Activated CD4-positive, alpha-beta T cell treated with anti-CD3 and anti-CD28 coated beads, Interleukin-2, amount 10 ng/mL, durations not matched to agents 7 days and 5 days (primary cell): ENCODE data around the gene CASP2. TPM values are rescaled to one million over a fixed set of nuclear protein-coding genes. Genes with fewer than 3 reads are reported as not detected.
A peak's percentile ranks its signal among the peaks of the same experiment; 100 is the strongest.

Experiments
- CTCF ChIA-PET: fragments of 350-600 bp; sonication (Branson Sonifier 250); formaldehyde crosslinking; loops from one replicate; lab custom pipeline; 2021; ENCODE audit warnings: antibody characterized with exemption; lab: Charles Lee
- POLR2A ChIA-PET: fragments of 350-600 bp; sonication (Branson Sonifier 250); formaldehyde crosslinking; loops from one replicate; lab custom pipeline; 2021; ENCODE audit warnings: antibody characterized with exemption; lab: Charles Lee
- DNase-seq: peaks from one replicate; pipeline ENCODE4 v3.0.0-alpha.2; 2020
- H3K27ac Mint-ChIP-seq: one replicate; pipeline ENCODE4 v1.8.0; 2021; ENCODE audit warnings: mild to moderate bottlenecking, moderate library complexity, mixed read lengths
- H3K27me3 Mint-ChIP-seq: one replicate; pipeline ENCODE4 v1.8.0; 2021; ENCODE audit warnings: mixed read lengths
- H3K36me3 Mint-ChIP-seq: one replicate; pipeline ENCODE4 v1.8.0; 2021; ENCODE audit warnings: low read depth, mixed read lengths
- H3K4me1 Mint-ChIP-seq: one replicate; pipeline ENCODE4 v1.8.0; 2021; ENCODE audit warnings: mixed read lengths
- H3K4me3 Mint-ChIP-seq: one replicate; pipeline ENCODE4 v1.8.0; 2021; ENCODE audit warnings: mild to moderate bottlenecking, moderate library complexity, mixed read lengths
- H3K9me3 Mint-ChIP-seq: one replicate; pipeline ENCODE4 v1.8.0; 2021; ENCODE audit warnings: mixed read lengths
- total RNA-seq, 2 experiments: library from RNA; stranded (reverse); gene quantifications; one replicate each; pipeline ENCODE4 v1.2.3, GENCODE V29; 2021

CASP2 gene
- total RNA-seq, 2 experiments from 2014 or later: 102 to 125 TPM

- Mint-ChIP-seq H3K4me3 (no peak overlapping the region), H3K36me3 (peaks cover 84% of the 10 kb centered on the region), H3K27me3 (no peaks in the 10 kb centered on the region), H3K27ac (peak overlapping the region; percentile 43), H3K9me3 (no peaks in the 10 kb centered on the region), H3K4me1 (peaks cover 67% of the 10 kb centered on the region)
- DNase-seq: peak; percentile 74
- POLR2A ChIA-PET: no interaction called here
- CTCF ChIA-PET: interaction anchor here (0.5 to 4.1 kb wide), 20 partner anchors 9 to 698 kb away, joined by 3 to 32 read pairs (median 4); partner anchors contain the start of genes CASP2 and CLCN1
Observed at GRCh38 chr7:143299840-143300239, 11.7 kb downstream of the CASP2 start.

- Mint-ChIP-seq H3K27ac (no peak overlapping the region), H3K27me3 (no peaks in the 10 kb centered on the region), H3K36me3 (peaks cover 84% of the 10 kb centered on the region), H3K4me3 (no peak overlapping the region), H3K4me1 (peaks cover 65% of the 10 kb centered on the region), H3K9me3 (no peaks in the 10 kb centered on the region)
- ChIA-PET POLR2A (no interaction called here), CTCF (interaction anchor here (0.6 to 4.1 kb wide), 5 partner anchors 9 to 293 kb away, joined by 3 to 32 read pairs (median 4); no protein-coding TSS in a partner anchor)
- DNase-seq: no peak
Observed at GRCh38 chr7:143300959-143301935, 13.1 kb downstream of the CASP2 start.

- peaks cover 70% of the 10 kb centered on the region for H3K4me1 Mint-ChIP-seq
- H3K27me3 Mint-ChIP-seq: no peaks in the 10 kb centered on the region
- peaks cover 89% of the 10 kb centered on the region for H3K36me3 Mint-ChIP-seq
- POLR2A ChIA-PET: no interaction called here
- peaks cover 5% of the 10 kb centered on the region for H3K9me3 Mint-ChIP-seq
- no peak for DNase-seq
- CTCF ChIA-PET: interaction anchor here (1.2 to 3.0 kb wide), 2 partner anchors 11 to 76 kb away, joined by 3 to 18 read pairs; no protein-coding TSS in a partner anchor
- no peak overlapping the region for H3K4me3 Mint-ChIP-seq
- H3K27ac Mint-ChIP-seq: no peak overlapping the region
Observed at GRCh38 chr7:143303733-143304132, 15.6 kb downstream of the CASP2 start.

GRCh38 chr7:143304938-143305337 is 16.8 kb downstream of the CASP2 start:
- Mint-ChIP-seq H3K4me1 (peaks cover 70% of the 10 kb centered on the region), H3K36me3 (peaks cover 93% of the 10 kb centered on the region), H3K27me3 (no peaks in the 10 kb centered on the region), H3K4me3 (no peak overlapping the region), H3K27ac (no peak overlapping the region), H3K9me3 (peaks cover 6% of the 10 kb centered on the region)
- ChIA-PET CTCF (interaction anchor here (0.7 to 3.0 kb wide), 7 partner anchors 9 to 75 kb away, joined by 3 to 18 read pairs (median 3); partner anchors contain the start of gene CASP2), POLR2A (no interaction called here)
- no peak for DNase-seq

GRCh38 chr7:143305423-143306070 is 17.4 kb downstream of the CASP2 start:
- peaks cover 70% of the 10 kb centered on the region for H3K4me1 Mint-ChIP-seq
- peak overlapping the region; percentile 21 for H3K27ac Mint-ChIP-seq
- peaks cover 93% of the 10 kb centered on the region for H3K36me3 Mint-ChIP-seq
- H3K27me3 Mint-ChIP-seq: no peaks in the 10 kb centered on the region
- peaks cover 7% of the 10 kb centered on the region for H3K9me3 Mint-ChIP-seq
- ChIA-PET POLR2A (no interaction called here), CTCF (interaction anchor here (0.7 to 3.0 kb wide), 6 partner anchors 9 to 65 kb away, joined by 3 to 18 read pairs (median 8); partner anchors contain the start of gene CLCN1)
- no peak overlapping the region for H3K4me3 Mint-ChIP-seq
- DNase-seq: peak; percentile 71

DNA sequence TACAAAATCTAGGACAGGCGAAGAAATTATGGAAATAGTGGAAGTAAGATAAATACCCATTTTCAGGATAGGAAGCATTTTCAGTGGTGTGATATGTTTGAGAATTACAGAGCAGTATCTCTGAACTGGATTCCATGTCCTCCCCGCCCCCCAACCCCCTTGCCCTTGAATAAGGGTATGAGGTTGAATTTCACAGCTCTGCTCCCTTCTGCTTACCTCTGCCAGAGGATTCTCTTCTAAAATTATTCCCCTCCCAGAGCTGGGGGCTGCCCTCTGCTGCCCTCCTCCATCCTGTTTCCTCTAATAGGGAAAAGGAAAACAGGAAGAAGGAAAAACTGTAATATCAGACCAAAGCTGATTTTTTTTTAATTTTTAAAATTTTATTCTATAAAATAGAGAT is 20.5 kb downstream of the CASP2 start:
- Mint-ChIP-seq H3K9me3 (peaks cover 13% of the 10 kb centered on the region), H3K27me3 (no peaks in the 10 kb centered on the region), H3K4me1 (peaks cover 72% of the 10 kb centered on the region), H3K36me3 (peaks cover 85% of the 10 kb centered on the region), H3K27ac (no peak overlapping the region), H3K4me3 (no peak overlapping the region)
- no peak for DNase-seq
- CTCF ChIA-PET: interaction anchor here (0.9 to 3.4 kb wide), 10 partner anchors 9 to 135 kb away, joined by 3 to 13 read pairs (median 3); no protein-coding TSS in a partner anchor
- POLR2A ChIA-PET: no interaction called here

DNA sequence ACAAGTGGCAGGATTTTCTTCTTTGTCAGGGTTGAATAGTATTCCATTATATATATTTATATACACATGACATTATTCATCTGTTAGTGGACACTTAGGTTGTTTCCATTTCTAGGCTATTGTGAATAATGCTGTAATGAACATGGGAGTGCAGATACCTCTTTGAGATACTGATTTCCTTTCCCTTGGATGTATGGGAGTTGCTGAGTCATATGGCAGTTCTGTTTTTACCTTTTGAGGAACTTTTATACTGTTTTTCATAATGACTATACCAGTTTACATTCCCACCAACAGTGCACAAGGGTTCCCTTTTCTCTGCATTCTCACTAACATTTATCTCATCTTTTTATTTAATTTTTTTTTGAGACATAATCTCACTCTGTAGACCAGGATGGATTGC is 26.0 kb downstream of the CASP2 start:
- DNase-seq: no peak
- peaks cover 8% of the 10 kb centered on the region for H3K9me3 Mint-ChIP-seq
- peaks cover 5% of the 10 kb centered on the region for H3K27me3 Mint-ChIP-seq
- POLR2A ChIA-PET: no interaction called here
- H3K36me3 Mint-ChIP-seq: peaks cover 38% of the 10 kb centered on the region
- H3K4me3 Mint-ChIP-seq: no peak overlapping the region
- peaks cover 38% of the 10 kb centered on the region for H3K4me1 Mint-ChIP-seq
- CTCF ChIA-PET: interaction anchor here (1.7 kb wide), 1 partner anchor 66 kb away, joined by 5 read pairs; no protein-coding TSS in a partner anchor
- H3K27ac Mint-ChIP-seq: no peak overlapping the region

DNA sequence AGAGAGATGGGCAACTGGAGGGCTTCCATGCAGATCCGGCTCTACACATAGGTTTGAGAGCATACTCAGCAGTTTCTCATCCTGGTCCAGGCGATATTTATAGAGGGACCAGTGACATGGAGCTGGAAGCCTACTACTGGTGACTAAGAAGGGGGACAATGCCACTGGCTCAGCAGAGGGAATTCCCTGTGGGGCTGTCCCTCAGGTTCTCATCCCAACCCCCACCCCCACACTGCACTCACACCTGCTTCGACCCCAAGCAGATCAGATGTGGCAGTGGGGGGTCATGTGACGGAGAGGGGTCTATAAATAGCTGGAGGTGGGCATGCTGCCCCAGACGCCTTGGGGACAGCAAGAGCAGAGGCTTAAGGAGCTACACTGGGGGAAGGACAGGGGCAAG is 27.6 kb downstream of the CASP2 start, which contains the start of gene CLCN1:
Gene CLCN1, plus strand, starts transcription at position 336 of the 400 bp plus-strand sequence. CDS start 102 bp downstream, outside the sequence.
- Mint-ChIP-seq H3K9me3 (peaks cover 6% of the 10 kb centered on the region), H3K4me3 (no peak within 1 kb of the TSS), H3K36me3 (peaks cover 23% of the 10 kb centered on the region), H3K4me1 (peaks cover 22% of the 10 kb centered on the region), H3K27me3 (peaks cover 8% of the 10 kb centered on the region), H3K27ac (peak within 1 kb of the TSS; percentile 64)
- POLR2A ChIA-PET: no interaction called here
- no peak for DNase-seq
- CTCF ChIA-PET: interaction anchor here (0.8 to 1.2 kb wide), 4 partner anchors 9 to 64 kb away, joined by 3 read pairs; no protein-coding TSS in a partner anchor

DNA sequence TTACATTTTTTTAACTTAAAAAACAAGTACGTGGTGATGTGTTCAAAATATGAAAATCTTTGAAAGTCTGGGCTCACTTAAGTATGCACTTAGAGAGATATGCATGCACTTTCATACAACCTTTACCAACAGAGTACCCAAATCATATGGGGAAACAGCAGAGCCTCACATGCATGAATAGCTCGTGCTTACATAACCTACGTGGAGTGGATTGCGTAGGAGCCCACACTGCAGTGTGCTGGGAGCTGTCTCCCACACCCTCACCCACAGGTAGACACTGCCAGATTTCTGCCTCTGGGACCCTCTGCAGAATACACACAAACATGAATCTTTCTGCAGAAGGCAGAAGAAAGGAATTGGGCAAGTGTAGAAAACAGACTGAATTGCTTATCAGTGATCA is 28.3 kb downstream of the CASP2 start:
- POLR2A ChIA-PET: no interaction called here
- no peak for DNase-seq
- Mint-ChIP-seq H3K4me1 (peaks cover 15% of the 10 kb centered on the region), H3K36me3 (peaks cover 20% of the 10 kb centered on the region), H3K9me3 (peaks cover 4% of the 10 kb centered on the region), H3K27ac (no peak overlapping the region), H3K4me3 (no peak overlapping the region), H3K27me3 (peaks cover 8% of the 10 kb centered on the region)
- CTCF ChIA-PET: interaction anchor here (0.8 to 1.2 kb wide), 5 partner anchors 10 to 64 kb away, joined by 3 to 4 read pairs (median 3); no protein-coding TSS in a partner anchor

GRCh38 chr7:143318661-143319060 is 30.5 kb downstream of the CASP2 start:
- Mint-ChIP-seq H3K36me3 (peaks cover 5% of the 10 kb centered on the region), H3K9me3 (no peaks in the 10 kb centered on the region), H3K4me1 (peaks cover 6% of the 10 kb centered on the region), H3K27me3 (peaks cover 8% of the 10 kb centered on the region), H3K4me3 (no peak overlapping the region), H3K27ac (no peak overlapping the region)
- DNase-seq: no peak
- POLR2A ChIA-PET: no interaction called here
- CTCF ChIA-PET: interaction anchor here (0.9 to 2.2 kb wide), 3 partner anchors 9 to 103 kb away, joined by 3 to 4 read pairs (median 3); no protein-coding TSS in a partner anchor

- Mint-ChIP-seq H3K27me3 (peaks cover 8% of the 10 kb centered on the region), H3K4me3 (no peak overlapping the region), H3K9me3 (no peaks in the 10 kb centered on the region), H3K36me3 (no peaks in the 10 kb centered on the region), H3K27ac (no peak overlapping the region), H3K4me1 (peaks cover 14% of the 10 kb centered on the region)
- CTCF ChIA-PET: interaction anchor here (0.6 to 2.2 kb wide), 2 partner anchors 11 to 39 kb away, joined by 3 to 4 read pairs; no protein-coding TSS in a partner anchor
- POLR2A ChIA-PET: no interaction called here
- DNase-seq: no peak
Observed at GRCh38 chr7:143320620-143321019, 32.5 kb downstream of the CASP2 start.

DNA sequence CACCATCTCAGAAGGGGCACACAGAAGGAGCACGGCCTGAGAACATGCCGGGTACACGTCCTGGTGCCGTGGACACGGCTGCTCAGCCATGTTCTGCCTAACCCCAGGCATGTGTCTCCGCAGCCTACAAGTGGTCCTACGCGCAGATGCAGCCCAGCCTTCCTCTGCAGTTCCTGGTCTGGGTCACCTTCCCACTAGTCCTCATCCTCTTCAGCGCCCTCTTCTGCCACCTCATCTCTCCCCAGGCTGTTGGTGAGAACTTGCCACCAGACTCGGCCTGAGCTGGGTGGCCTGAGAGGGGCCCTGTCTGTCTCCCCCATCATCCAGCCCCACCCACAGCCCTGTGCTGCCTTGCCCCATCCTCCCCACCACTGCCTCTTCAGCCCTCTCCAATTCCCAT is 33.1 kb downstream of the CASP2 start:
- ChIA-PET POLR2A (no interaction called here), CTCF (interaction anchor here (0.6 kb wide), 1 partner anchor 33 kb away, joined by 3 read pairs; the partner anchor contains the start of gene CASP2)
- H3K9me3 Mint-ChIP-seq: no peaks in the 10 kb centered on the region
- H3K27me3 Mint-ChIP-seq: peaks cover 8% of the 10 kb centered on the region
- H3K4me3 Mint-ChIP-seq: no peak overlapping the region
- H3K36me3 Mint-ChIP-seq: no peaks in the 10 kb centered on the region
- peaks cover 17% of the 10 kb centered on the region for H3K4me1 Mint-ChIP-seq
- H3K27ac Mint-ChIP-seq: no peak overlapping the region
- DNase-seq: no peak
